DLD1 (cell line): ENCODE results near the gene HSPG2.

Experiments
- in situ Hi-C: cut with HindIII; loops from 2 replicates; pipeline ENCODE4 v1.10.0; 2017; ENCODE audit warnings: low sequenced_read_pairs

The HSPG2 gene

DNA sequence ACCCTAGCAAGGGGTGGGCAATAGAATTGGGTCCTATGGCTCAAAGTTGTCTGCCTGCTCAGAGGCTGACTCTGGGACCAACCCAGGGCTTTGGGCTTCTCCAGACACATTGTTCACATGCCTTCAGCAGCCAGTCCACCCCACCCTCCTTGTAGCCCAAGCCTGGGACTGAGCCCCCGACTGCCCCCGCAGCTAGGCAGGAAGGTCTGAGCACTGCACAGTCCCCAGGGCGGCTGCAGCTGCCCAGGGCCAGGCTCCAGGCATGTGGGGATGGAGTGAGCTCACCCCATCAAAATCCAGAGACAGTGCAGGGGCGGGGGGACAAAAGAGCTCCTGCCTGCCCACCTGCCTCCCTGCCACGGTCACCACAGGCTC, 35.6 kb downstream of the HSPG2 start:
- in situ Hi-C loops, result no loop called here

DNA sequence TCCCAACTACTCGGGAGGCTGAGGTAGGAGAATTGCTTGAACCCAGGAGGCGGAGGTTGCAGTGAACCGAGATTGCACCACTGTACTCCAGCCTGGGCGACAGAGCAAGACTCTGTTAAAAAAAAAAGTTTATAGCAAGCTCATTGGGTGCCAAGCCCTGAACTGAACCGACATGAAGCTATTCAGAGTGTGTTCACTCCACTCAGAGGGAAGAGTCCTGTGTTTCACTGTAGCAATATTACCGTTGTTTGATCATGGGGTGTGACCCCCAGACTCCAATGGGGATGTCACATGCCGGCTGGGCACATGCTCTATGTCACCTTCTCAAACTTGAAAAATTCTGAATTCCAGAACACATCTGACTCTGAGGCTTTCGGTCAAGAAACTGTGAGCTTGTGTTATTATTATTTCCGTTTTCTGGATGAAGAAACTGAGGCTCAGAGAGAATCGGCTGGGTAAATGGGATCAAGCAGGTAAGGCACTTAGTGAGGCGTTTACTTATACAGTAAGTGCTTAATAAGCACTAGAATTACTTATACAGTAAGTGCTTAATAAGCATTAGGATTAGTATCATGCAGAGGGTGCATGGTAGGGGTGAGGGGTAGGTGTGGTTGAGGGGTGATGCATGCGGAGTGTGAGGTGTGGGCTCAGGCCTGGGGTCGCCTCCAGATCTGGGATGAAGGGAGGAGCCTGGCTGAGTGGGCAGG, 36.2 kb downstream of the HSPG2 start:
- in situ Hi-C loops, result no loop called here

DNA sequence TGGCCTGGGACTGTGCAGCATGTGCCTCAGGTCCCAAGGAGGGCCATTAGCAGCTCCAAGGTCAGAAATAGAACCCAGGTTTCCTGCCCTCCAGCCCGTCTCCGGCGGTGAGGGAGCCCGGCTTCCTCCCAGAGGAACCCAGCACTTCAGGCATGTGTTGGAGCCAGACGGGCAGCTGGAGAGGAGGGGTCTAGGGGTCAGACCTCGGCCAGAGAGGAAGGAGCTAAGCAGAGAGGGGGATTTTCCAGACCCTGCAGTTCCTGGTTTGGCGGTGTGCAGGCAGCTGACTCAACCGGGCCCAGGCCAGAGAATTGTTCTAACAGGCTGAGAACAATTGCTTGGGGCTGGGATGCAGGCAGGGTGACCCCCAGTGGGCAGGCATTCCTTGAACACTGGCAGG, 37.1 kb downstream of the HSPG2 start:
- in situ Hi-C loops, result no loop called here

DNA sequence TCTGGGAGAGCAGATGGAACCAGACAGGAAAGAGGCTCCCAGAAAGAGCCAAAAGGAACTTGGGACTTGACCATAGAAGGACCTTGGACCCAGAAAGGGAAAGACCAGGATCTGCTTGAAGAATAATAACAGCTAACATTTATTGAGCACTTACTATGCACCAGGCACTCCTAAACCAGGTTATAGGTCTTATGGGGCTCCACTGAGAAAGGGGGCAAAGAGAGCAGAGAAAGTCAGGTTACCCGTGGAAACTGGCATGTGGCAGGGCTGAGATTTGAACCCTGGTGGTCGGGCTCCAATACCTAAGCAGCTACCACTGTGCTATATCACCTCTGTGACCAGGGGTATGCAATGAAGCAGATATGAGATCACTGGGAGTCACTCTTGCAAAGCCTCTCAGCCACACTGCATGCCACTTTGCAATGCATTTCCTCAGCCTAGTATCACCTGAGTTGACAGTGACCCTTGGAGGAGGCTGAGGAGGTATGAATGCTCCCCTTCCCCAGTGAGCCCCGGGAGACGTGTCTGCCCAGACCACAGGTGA, 37.8 kb downstream of the HSPG2 start:
- in situ Hi-C loops, result no loop called here

DNA sequence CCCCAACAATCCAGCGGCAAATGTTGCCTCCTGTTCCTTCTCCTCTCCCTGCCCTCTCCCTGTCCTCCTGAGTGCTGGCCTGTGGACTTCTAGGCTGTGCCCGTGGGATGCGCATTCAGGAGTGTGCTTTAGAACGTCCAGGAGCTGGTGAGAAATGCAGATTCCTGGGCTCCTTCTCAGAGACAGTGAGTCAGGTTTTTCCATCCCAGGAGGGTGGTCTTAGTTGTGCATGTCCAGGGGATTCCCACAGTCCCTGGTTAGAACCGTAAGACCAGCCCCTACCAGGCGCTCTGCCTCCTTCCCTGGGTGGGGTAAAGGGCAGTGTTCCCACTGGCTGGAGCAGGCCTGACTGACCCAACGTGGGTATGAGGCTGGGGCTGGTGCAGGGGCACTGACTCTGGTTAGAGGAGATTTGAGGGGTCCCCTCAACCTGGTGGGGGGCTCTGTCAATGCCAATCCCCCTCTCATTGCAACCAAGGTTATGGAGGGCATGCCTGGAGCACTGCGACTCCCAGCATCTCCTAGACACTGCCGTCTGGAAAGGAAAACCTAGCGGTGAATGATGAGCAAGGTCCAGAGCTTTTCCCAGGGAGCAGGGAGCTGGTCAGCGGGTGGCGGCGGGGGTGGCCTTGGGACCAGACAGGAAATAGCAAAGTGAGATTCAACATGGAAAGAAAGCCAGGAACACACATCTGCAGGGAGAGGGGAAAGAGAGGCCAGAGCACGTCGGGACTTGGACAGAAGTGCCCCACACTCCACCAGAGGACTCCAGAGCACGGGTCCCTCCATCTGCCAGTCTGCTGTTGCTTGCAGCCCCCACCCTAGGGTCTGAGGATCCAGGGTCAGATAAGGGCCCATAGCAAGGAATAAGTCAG, 38.5 kb downstream of the HSPG2 start:
- in situ Hi-C loops, result no loop called here

DNA sequence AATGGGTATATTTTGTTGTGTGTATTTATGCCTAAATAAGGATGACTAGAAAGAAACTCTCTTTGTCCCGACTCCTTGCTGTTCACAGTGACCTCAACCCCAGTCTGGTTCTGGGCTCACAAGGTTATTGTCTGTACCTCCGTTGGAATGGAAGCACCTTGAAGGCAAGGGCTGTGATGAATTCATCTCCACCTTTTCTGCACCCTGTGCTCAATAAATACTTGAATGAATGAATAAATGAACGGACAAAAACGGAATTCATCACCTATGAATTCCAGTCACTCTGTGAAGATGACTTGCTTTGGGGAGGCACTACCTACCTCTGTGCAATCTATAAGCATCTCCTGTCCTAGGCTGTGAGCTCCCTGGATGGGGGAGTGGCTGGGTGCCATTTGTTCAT, 39.3 kb downstream of the HSPG2 start:
- in situ Hi-C loops, result no loop called here

DNA sequence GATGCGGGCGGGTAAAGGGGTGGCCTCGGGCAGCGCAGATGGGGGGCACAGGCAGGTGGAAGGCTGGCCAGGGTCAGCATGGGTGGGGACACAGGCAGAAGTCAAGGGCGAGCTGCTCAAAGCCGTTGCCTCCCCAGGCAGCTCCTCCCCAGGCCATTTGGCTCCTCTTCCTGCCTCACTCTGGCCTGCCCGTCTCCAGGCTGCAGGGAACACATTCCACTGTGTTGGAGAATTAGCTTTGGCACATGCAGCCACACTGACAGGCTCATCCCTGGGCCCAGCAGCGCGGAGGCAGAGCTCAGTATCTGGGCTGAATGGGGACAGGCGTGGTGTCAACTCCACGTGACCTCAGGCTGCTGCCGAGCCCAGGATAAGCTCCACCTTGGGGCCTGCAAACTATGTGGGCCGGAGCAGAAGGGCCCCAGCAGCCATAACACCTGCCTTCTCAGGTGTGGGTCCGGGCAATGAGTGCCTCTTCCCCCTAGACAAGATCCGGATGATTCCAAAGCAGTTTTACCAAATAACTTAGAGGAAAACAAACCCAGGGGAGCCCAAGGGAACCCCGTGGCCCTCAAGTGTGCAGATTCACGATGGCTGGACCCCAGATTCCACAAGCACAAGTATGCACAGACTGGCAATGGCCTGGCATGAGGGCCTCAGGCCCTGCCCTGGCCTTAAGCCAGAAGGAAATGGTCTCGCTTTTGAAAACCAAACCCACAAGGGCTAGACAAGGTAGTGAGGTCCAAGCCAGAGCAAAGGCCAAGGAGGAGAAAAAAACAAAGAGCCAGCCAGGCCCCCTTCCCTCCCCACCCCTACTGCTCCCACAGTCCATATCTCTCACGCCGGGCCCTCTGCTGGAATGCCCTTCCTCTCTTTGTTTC, 40.2 kb downstream of the HSPG2 start:
- in situ Hi-C loops, result no loop called here

DNA sequence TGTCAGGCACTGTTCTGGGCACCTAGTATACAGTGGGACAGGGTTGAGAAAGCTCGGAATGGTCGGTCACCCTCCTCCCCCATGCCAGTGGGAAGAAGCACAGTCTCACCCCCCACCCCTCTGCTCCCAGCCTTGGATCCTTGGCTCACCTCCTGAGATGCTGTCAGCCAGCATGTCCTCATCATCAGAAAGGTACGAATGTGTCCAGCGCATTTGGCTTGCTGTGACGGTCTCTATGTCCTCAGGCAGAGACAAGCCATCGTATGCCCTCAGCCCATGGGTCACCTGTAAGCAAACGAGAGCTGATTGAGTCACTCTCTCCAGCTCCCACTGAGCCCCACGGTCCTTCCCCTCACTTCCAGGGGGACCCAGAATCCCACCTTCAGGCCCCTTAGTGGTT, 41.1 kb downstream of the HSPG2 start:
- in situ Hi-C loops, result no loop called here

DNA sequence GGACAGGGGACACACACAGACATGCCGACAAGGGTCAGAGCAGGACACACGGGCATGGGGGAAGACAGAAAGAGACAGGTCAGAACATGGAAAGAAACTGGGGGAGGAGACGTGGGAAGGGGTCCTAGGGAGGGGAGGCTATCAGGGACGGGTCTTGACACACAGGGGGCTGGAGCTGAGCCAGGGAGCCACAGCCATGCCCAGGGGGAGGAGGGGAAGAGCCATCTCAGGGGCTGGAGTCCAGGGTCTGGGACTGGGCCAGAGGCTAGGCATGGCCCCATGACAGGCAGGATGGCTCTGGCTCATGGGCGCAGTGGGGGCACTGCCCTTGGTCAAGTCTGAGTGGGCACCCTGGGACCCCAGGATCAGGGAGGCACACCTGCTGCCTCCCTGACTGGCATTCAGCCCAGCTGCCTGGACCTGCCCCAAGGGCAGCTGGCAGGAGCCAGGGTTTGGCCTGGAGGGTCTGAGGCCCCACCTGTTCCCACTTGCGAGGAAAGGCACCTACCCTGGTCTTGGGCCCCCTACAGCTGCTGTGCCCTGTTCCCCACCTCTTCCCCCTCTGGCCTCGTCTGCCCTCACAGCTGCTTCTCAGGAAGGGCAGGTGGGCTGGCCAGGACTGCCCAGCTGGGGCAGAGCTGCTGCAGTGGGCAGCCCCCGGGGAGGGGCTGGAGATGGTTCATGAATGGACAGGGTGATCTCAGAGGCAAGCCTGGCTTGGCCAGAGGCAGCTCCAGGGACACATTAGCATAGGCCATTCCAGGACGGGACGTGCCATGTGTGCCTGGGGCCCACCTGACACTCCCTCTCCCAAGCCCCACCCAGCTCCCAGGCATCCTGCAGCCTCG, 42.9 kb downstream of the HSPG2 start:
- in situ Hi-C loops, result no loop called here

DNA sequence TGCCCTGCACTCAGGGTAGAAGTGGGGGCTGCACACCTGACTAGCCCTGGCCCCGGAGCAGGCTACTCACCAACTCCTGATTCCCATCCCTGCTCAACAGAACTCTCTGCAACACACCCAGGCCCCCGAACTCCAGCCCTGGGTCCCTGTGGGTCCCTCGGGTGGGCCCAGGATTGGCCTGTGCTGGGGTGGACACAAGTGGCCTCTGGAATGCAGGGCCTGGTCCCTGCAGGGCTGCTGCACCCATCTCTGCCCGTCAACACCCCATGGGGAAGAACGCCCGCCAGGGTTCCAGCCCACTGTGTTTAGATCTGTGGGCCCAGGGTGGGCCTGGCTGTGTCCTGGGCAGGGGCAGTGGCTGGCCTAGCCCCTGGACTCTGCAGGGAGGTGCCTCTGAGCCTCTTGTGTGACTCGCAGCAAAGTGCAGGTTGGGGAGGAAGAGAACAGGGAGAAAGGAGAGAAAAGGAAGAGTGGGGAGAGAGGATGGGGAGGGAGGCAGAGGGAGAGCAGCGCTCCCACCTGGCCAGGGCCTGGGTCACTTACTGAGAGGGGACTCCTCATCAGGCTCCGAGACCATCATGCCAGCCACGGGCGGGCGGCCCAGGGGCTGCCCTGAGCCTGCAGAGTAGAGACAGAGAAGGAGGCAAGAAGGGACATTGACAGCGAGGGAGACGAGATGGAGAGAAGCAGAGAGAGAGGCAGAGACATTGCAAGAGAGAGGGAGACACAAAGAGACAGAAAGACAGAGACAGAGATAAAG, 43.9 kb downstream of the HSPG2 start:
- in situ Hi-C loops, result no loop called here

DNA sequence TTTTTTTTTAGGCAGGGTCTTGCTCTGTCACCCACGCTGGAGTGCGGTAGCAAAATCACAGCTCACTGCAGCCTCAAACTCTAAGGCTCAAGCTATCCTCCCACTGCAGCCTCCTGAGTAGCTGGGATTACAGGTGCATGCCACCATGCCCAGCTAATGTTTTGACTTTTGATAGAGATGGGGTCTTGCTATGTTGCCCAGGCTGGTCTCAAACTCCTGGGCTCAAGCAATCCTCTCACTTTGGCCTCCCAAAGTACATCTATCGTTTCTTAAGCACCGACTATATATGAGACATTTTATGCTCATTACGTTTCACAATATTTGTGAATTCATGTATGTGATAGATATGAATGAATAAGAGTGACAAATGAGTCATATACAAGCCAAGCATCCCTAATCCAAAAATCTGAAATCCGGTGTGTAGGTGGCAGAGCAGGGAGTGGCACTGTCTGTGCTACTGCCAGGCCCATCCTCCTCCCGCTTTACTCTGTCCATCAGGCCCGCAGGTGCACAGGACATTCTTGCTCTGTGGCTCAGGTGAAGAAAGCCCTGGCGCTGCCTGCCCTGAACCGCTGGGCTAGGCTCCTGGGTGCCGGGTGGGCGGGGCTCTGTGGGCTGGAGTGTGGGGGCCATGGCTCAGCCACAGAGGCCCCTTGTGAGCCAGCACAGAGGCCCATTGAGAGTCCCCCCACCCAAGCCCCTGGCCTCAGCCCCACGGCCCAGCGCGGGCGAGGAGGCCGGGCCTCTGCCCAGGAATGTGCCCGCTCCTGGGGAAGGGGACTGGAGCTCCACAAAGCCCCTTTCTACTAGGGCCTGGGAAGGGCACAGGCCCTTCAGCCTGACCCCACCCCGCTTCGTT, 45.3 kb downstream of the HSPG2 start:
- in situ Hi-C loops, result no loop called here

DNA sequence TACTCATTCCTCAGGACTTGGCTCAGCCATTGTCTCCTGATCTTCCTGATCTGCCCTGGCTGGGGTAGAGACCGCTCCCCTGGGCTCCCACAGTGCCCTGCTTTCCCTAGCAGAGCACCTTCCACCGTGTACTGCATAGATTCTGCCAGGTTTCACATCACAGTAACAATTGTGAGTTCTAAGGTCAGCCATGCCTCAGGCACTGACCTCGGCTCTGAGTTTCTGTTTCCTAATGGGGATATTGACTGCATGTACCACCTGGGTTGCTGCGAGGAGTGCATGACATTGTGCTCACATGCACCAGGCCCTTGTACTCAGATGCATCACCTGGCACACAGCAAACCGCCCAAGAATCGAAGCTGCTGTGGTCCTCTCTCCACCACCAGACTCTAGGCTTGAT, 46.0 kb downstream of the HSPG2 start:
- in situ Hi-C loops, result no loop called here

DNA sequence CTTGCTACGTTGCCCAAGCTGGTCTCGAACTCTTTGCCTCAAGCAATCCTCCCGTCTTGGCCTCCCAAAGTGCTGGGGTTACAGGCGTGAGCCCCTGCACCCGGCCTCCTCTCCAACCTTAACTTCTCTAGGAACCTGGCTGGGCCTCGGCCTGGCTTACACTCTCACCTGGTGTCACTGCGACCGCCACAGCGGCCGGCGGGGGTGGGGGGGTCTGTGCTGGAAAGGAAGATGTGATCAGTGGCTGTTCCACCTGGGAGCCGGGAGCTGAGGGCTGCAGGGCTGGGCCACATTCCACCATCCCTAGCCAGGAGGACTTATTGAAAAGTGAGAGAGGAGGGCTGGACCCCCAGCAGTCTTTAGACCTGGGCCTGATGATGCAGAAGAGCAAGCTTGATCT, 48.6 kb downstream of the HSPG2 start:
- in situ Hi-C loops, result no loop called here

DNA sequence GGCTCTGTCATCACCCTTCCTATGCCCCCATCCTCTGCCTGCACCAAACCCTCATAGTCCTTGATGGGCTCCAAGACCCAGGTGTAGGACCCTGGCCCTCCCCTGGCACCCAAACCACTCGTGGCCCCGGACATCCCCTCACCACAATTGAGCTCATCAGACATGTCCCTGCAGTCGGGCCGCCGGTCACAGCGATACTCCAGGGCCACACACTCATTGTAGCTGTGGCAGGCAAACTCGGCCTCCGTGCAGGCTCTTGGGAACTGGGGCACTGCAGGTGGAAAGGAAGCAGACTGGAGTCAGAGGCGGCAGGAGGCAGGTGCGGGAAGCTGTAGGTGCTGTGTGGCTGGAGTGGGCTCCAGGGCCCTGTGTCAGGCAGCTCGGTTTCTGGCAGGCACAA, 49.3 kb downstream of the HSPG2 start:
- in situ Hi-C loops, result no loop called here

DNA sequence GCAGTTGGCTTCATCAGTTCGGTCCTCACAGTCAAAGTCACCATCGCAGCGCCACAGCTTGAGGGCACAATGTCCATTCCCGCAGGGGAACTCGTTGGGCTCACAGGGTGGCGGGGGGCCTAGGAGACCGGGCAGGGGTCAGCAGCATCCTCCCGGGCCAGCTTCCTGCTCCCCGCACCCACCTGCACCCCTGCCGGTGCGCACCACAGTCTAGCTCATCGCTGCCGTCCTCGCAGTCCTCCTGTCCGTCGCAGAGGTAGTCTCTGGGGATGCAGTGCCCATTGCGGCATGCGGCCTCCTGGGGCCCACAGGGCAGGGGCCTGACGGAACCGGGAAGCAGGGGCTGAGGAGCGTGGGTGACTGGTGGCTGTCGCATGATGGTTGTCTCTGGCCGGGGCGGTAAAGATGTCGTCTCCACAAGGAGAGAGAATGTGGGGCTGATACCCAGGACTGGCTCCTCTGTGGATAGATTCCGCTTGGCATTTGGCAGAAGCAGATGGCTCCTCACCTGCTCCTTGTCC, 49.8 kb downstream of the HSPG2 start:
- in situ Hi-C loops, result no loop called here

DNA sequence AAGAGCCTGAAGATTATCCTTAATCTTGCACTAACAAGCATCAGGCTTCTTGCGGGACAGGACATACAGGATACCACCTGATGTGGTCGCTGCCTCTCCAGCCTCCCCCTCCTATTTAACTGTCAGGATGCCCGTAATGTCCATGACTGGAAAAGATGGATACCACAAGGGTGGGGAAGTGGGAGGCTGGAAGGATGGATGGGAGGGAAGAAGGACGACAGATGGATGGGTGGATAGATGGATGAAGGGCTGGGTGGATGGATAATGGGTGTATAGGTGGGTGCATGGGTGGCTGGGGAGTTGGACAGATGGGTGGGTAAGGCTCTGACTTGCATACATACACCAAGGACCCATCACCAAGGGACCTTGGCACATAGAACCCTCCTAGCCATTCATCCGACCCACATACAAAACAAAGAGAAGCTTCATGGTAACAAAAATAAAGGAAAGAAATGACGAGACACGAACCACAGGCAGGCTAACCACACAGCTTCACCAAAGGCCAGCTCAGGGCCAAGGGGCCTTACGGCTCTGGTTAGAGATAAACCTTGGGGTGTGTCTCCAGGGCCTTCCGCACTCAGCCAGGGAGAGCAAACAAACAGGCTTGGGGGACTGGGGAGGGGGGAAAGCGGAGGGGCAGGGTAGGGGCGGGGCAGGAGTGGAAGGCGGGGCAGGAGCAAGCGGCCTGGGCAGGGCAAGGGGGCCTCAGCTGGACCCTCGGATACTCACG, 50.5 kb downstream of the HSPG2 start:
- in situ Hi-C loops, result no loop called here

DNA sequence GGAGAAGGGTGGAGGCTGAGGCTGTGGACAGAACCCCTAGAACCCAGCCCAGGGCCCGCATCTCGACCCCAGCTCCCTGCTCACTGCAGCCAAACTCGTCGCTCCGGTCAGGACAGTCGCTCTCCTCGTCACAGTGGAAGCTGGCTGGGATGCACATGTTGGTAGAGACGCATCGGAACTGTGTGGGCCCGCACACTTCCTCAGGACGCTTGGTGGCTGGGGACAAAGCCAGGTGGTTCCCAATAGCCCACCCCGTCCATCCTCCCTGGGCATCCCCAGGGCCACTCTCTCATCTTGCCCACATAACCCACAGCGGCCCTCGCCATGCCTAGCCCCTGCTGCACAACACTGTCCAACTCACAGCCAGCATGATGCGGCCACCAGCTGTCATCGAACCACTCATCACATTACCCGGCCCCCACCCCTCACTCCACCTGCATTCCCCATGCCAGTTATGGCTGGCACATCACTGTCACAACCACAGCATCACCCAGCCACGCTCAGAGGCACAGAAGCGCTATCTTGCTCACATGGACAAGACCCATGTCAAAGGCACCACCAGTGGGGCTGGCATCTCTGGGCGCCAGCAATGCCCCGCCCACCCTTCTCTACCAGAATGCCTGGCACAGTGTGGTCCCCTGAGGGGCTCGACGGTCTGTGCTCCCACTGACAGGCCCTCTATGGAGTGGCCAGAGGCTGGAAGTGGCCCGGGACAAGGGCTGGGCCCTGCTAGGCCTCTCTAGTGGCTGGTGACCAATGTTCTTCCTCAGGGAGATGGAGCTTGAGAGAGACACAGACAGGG, 51.7 kb downstream of the HSPG2 start:
- in situ Hi-C loops, result no loop called here
